ENCODE results near the gene CACNA1B.

Gene CACNA1B

DNA sequence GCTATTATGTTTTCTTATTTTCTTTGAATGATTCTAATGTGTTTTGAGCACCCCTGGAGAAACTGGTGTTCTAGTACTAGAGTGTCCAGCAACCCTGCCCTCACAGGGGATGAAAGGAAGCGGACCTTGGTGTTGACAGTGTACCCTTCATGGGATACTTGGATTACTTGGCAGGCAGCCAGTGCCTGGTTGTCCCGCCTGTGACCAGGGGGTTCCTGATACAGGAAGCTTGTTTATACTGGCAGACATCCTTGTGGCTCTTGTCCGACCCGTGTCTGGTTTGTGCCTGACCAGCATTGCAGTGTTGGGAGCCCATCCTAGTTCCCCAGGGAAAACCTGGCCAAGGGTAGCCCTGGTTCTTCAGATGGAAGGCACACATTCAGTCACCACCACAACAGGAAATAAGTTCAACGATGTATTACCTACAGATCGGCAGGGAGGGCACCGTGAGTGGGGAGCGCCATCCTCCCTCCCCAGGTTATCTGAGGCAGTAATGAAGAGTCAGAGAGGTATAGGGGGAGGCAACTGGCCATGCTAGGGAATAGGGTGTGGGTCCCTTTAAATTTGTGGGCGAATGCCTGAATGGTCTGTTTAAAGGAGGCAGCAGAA lies 47.3 kb downstream of the CACNA1B start:
- DNase-seq: no peak

DNA sequence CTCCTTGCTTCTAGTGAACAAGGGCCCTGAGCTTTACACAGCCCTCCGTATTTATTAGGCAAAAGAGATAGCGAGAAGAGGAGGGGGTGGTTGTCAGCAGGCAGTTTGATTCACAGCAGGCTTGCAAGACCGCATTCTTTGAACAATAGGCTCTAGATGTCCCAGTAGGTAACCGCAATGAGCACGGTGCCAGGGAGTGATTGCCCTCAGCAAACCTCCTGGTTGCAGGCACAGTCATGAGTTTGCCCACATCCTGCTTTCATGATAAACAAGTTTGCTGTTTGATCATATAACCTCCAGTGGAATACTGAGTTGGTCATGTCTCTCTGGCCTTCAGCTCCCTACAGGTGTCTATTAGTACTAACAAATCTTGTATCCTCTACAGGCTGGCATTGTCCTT lies 66.1 kb downstream of the CACNA1B start:
- DNase-seq: no peak

DNA sequence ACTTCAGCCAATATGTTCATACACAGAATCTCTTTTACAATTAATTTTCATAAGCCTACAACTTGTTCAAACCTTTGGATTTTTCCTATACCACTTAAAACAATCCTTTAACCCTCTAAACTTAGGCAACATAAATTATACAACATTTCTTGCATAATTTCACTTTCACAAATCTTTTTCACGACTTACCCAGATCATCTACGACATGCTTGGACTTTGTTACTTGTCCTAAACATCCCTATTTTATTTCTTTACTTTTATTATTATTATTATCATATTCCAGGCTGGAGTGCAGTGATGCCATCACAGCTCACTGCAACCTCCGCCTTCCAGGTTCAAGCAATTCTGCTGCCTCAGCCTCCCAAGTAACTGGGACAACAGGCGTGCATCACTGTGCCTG lies 68.0 kb downstream of the CACNA1B start:
- no peak for DNase-seq

DNA sequence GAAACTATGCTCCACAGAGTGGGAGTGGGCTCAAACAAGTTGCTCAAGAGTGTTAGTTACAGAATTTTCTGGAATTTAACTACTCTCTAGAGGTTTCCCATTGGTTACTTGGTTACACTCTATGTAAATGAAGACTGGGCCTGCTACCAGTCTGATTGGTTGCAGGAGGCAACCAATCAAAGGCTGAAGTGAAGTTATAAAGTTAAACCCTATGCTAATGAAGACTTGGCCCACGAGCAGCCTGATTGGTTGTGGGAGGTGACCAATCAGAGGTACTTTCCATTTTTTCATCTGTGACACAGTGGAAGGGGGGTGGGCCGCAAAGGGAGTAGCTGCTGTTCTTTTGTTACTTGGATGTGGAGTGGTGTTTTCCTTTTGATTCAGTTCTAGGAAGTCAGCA lies 69.4 kb downstream of the CACNA1B start:
- no peak for DNase-seq

DNA sequence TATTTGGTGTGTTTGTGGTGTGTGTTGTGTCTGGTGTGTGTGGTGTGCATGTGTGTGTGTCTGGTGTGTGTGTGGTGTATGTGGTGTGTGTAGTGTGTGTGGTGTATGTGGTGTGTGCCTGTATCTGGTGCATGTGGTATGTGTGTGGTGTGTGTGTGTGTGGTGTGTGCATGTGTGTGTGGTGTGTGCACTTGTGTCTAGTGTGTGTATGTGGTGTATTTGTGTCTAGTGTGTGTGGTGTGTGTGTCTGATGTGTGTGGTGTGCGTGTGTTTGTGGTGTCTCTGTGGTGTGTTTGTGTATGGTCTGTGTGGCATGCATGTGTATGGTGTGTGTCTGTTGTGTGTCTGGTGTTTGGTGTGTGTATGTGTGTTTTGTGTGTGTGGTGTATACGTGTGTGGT lies 71.1 kb downstream of the CACNA1B start:
- no peak for DNase-seq

DNA sequence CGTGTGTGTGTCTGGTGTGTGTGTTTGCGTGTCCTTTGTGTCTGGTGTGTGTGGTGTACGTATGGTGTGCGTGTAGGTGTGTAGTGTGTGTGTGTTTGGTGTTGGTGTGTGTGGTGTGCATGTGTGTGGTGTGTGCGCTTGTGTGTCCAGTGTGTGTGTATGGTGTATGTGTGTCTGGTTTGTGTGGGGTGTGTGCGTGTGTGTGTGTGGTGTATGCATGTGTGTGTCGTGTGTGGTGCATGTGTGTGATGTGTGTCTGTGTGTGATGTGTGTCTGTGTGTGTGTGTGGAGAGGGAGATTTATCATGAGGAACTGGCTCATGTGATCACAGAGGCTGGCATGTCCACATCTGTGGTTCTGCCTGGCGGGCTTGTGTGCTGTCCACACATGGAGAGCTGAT lies 71.7 kb downstream of the CACNA1B start:
- DNase-seq: no peak

DNA sequence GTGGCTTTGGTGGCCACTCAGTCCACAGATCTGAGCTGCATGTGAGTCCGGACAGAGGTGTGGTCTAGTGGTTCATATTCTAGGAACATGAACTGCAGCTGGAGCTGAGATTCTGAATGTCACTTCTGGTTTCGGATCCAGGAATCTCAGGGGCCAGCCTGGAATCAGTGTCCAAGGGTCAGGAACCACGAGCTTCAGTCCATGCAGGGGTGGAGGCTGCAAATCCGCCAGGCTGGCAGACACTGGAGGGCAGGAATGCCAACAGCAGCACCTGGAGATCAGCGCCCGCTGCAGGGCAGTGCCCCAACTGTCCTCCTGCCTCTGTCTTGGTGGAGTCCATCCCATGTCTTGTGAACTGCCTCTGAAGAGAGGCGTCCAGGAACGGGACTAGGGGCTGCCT lies 73.5 kb downstream of the CACNA1B start:
- DNase-seq: no peak

DNA sequence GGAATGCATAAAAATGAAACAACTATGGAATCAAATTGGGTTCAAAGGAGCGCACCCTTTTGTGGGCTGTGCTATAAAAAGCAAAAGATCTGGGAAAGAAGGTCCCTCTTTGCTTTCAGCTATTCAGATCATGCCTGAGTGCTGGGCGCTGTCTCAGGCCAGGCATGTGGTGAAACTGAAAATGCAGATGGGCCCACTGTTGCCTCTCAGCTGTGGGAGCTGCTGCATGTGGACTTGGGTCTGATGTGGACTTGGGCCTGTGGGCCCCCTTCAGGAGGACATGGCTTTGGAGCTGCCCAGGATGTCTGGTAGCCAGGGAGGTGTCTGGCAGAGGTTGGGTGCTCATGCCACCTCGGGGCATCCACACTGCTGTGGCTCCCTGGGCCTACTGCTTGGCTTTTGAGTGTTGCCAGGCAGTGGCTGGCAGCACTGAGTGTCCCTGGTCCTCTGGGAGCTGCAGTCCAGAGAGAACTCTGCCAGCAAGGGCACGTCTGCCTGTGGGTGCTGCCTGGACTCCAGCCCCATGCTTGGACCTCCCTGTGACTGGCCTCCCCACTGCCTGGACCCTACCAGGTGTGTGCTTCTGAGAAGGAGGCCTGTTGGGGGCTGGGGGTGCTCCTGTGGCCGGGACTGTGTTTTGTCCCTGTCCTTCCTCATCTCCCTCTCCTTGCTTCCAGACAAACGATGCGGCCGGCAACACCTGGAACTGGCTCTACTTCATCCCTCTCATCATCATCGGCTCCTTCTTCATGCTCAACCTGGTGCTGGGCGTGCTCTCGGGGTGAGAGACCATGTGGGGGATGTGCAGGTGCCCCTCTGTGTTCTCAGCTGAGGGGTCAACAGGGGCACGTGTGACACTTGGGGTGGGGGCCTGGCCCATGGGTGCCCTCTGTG lies 74.3 kb downstream of the CACNA1B start:
- DNase-seq: no peak

DNA sequence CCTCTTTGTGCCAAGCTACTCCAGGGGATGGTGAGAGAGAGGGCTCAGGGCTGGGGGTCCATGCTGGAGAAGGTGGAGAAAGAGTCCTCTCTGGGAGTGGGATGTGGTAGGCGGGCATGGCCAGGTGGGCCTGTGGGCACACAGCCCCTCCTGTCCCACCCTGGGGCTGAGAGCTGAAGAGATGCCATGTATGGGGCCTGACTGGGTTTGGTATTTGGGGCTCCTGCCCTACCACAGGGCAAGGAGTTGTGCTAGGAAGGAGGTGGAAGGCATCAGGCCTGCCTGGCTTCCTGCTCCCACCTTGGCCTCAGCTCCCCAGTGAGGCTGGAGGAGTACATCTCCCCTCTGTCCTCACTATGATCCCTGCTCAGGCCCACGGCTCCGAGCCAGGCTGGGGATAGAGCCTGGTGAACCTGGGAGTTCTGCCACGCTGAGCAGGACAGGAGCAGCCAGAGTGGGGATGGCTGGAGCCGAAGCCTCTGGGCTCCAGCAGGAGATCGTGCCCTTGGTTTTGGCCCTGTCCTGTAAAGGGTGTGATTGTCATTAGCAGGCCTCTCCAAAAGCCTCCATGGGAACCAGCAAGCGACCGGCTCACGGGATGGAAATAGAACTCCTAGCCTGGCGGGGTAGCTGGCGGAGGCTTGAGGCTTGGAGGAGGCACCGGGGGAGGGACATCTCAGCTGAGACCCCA lies 75.5 kb downstream of the CACNA1B start:
- no peak for DNase-seq

DNA sequence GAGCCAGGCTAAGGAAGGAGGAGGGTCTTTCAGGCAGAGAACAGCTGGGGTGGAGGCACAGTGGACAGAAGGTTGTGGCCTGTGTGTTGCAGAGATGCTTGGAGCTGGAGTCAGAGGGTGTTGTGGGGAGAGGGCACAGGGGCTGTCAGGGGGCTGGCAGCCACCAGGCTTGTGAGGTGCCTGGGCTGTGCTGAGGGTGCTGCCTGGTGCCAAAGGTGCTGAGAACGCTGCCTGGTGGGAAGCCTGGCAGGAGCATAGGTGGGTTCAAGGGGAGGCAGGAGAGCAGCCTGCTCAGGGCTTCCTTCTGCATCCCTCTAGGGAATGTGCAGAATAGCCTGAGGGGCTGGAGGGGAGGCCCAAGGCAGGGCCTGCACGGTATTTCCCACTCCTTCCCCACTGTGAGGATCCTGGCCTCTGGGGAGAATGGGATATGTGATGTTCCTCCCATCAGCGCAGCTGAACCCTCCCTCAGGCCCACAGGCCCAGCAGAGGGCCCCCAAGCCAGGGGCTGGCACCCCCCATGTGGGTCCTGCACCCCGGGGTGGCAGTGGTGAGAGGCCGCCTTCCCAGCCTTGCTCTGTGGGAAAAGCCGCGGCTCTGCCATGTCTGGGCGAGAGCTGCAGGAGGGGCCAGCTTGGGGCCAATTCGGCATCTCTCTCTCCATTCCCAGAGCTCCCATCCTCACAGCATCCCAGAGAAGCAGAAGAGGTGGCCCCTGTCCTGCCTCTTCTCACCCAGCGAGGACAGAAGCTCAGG lies 76.3 kb downstream of the CACNA1B start:
- no peak for DNase-seq

DNA sequence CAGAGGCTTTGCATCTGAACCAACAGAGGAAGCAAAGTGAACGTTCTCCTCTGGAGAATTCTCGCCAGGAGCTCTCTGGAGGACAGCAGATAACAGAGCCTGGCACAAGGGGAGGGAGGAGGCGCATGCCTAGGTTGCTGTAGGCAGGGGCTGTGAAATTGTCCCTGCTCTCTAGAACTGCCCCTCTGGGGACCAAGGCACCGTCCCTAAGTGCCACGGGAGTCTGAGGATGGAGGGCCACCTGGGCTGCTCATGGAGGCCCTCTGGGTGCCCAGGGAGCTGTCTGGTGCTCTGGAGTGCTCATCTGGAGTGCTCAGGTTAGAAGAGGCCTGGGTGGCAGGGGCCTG lies 77.6 kb downstream of the CACNA1B start:
- DNase-seq: no peak

DNA sequence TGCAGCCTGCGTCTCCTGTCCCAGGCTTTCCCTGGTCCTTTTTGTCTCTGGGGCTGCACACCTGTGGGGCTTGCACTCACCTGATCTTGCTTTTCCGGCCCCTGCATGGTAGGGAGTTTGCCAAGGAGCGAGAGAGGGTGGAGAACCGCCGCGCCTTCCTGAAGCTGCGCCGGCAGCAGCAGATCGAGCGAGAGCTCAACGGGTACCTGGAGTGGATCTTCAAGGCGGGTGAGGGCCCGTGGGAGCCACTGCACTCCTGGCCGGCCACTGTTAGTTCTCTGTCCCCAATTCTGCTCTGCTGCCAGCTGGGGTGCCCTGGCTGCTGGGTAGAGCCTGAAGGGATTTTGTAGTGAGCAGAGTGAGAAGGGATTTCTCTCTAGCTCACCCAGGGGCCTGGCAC lies 78.0 kb downstream of the CACNA1B start:
- no peak for DNase-seq

DNA sequence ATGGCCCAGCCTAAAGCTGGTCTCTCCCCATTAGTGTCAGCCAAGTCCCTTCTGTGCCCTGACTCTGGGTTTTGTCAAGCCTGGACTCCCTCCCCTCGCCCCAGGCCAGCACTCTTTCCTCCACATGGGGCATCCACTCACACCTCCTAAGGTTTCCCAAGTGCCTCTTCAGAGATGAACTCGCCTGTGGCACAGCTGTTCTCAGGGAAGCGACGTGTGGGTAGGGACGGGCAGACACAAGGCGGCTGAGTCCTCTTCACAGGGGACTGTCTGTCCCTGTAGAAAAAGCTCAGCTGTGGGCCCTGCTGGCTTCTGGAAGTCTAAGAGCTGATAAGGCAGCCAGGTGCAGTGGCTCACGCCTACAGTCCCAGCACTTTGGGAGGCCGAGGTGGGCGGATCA lies 78.5 kb downstream of the CACNA1B start:
- no peak for DNase-seq

DNA sequence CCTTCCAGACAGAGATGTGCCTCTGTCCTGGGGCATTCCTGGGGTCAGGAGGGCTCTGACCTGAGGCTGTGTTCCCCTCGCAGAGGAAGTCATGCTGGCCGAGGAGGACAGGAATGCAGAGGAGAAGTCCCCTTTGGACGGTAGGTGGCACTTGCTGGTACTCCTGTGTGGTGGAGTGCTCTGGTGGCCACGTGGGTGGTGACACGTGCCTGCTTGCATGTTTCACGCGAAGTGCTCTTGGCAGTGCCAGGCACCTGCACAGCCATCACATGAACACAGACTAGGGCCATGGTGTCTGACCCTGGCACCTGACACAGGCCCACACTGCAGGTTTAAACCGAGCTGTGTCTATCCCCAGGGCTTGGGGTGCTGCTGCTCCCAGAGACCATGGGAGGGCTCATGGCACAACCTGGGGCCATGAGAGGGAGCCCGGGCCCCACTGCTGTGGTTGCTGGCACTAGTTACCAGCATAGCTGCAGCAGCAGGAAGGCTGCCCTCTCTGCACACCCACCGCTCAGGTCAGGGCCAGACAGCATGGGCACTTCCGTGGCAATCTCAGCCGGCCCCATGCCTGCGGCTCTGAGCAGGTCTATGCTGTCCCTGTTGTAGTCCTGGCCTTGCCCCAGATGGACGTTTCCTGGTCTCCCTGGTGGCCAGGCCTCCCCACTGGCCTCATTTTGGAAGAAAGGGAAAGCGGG lies 79.3 kb downstream of the CACNA1B start:
- DNase-seq: no peak

DNA sequence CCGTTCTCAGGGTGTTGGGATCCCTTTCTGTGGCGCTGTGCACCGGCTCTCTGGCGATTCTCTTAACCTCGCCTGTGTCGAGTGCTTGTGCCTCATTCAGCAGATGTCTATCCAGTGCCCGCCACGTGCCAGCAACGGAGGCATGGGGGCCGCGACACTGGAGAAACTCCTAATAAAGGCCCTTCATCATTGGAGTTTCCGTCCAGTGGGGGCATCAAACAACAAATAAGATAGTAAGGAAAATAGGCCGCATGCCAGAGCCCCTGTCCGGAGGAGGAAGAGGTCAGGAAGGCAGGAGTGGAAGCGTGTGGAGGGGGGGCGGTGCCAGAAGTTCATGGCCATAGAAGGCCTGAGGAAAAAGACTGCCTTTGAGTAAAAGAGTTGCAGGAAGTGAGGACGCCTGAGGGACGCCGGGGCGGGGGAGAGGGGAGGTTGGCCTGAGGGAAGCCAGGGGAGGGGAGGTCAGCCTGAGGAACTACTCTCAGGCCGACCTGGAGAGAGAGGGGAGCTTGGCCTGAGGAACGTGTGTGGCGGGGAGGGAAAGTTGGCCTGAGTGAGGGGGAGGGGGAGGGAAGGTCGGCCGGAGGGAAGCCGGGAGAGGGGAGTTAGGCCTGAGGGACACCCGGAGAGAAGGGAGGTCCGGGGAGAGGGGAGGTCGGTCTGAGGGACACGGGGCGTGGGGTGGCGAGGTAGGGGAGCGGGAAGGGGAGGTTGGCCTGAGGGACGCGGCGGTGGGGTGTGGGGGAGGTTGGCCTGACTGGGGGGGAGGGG lies 82.2 kb downstream of the CACNA1B start:
- DNase-seq: no peak

DNA sequence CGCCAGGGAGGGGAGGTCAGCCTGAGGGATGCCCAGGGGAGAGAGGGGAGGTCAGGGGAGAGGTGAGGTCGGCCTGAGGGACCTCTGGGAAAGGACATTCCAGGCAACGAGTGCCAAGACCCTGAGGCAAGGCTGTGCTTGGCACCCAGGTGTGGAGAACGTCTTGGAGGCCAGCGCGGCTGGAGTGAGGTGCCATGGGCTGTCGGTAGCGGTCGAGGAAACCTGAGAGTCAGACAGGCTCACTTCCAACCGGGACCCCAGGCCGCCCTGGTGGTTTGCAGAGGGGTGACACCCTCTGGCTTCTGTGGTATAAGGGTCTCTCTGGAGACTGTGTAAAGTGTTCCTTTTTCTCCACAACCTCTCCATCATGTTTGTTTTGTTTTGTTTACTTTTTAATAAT lies 82.9 kb downstream of the CACNA1B start:
- no peak for DNase-seq

DNA sequence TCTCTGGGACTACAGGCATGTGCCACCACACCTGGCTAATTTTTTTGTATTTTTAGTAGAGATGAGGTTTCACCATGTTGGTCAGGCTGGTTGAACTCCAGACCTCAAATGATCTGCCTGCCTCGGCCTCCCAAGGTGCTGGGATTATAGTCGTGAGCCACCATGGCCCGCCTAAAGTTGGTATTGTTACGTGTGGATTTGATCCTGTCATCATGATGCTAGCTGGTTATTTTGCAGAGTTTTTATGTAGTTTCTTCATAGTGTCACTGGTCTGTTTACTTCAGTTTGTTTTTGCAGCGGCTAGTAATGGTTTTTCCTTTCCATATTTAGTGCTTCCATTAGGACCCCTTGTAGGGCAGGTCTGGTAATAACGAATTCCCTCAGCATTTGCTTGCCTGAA lies 85.9 kb downstream of the CACNA1B start:
- no peak for DNase-seq

DNA sequence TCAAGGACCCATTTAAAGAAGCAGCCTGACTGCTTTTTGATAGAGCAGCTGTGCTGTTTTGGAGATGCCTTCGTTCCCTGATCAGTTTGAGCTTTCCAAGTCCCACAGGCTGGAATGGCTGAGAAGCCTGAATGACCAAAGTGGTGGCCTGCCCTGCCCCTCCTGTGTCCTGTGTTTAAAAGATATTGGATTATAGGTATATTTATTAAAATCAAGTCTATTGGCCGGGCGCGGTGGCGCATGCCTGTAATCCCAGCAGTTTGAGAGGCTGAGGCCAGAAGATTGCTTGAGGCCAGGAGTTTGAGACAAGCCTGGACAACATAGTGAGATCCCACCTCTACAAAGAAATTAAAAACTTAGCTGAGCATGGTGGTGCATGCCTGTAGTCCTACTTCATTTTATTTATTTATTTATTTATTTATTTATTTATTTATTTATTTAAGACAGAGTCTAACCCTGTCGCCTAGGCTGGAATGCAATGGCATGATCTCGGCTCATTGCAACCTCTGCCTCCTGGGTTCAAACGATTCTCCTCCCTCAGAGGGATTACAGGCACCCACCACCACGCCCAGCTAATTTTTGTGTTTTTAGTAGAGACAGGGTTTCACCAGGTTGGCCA lies 87.7 kb downstream of the CACNA1B start:
- no peak for DNase-seq

DNA sequence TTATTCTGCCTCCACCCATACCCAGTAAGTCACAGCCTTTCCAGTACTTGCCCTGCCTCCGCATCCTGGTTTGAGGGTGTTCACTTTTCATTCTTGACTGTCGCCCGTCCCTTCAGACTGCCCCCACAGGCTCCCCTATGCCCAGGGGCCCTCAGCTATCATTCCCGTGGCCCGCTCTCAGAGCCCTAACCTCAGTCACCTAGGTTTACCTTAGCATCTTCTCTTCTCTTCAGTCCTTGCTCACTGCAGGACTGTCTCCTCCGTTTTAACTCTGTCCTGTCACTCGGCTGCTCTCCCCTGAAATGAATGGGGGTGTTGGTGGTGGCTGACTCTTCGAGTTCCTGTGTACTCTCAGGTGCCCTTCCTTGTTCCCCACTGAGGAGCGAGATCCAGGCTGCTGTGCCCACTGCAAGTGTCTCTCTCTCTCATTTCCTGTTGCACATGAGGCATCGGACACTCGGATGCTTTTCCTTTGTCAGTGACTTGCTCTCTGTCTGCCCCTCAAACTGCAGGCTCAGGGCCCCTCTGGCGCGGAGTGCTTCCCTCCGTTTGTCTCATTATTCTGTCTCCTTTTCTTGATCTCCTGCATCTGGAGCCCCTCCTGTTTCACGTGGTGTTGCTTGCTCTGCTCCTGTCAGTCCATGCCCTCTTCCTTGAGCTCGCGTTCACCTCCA lies 89.8 kb downstream of the CACNA1B start:
- DNase-seq: no peak

DNA sequence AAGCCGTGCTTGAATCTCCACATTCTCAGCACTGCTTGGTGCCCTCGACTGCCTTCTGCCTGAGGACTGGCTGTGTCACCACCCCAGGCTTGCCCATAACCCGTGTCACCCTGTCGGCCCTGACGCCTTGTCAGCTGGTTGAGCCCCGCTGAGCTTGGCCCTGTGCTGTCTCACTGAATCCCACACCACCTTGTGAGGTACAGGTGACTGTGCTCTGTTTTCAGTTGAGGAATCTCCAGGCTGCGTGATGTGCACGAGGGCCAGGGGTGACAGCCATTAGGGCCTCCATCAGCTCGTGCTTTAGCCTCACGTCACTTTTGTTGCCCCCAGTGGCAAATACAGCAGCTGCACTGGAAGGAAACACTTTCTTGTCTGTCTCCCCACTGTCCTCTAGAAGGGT lies 90.7 kb downstream of the CACNA1B start:
- no peak for DNase-seq

DNA sequence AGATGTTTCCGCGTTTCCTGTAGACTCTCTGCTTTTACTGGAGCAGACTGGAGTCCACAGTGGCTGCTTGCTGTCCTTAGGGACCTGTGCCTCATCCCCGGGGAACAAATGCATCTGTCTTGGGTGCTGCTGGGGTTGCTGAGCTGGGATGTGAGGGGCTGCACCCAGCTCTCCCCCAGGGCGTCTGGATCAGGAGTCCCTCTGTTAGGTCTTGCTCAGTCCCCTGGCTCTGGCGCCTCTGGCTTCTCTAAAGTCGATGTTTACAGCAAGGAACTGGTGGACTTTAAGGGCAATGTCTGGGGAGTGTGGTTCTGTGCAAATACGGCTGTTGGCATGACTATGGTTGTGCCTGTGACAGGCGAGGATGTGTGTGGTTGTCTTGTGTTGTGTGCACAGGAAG lies 91.4 kb downstream of the CACNA1B start:
- DNase-seq: no peak

Measured in DMS153 (cell line).